Epithelial cell of esophagus (primary cell): ENCODE data around the gene PLAC1.

Experiments used
- DNase-seq: peaks from one replicate; pipeline ENCODE4 v3.0.0; 2010; ENCODE audit warnings: low read depth
- H3K4me3 ChIP-seq: 2 replicates; pipeline ENCODE4 v1.5.1; 2011; ENCODE audit warnings: mild to moderate bottlenecking, low read length, control low read depth
- TF ChIP-seq, protein P1 (sequence below): IDR thresholded peaks from 2 replicates; pipeline ENCODE4 v1.5.1; 2011; ENCODE audit warnings: low read depth, mild to moderate bottlenecking, low read length, control low read depth, inconsistent platforms; ENCODE audit not compliant: insufficient read depth; ENCODE audit errors: missing control alignments

Gene PLAC1

DNA sequence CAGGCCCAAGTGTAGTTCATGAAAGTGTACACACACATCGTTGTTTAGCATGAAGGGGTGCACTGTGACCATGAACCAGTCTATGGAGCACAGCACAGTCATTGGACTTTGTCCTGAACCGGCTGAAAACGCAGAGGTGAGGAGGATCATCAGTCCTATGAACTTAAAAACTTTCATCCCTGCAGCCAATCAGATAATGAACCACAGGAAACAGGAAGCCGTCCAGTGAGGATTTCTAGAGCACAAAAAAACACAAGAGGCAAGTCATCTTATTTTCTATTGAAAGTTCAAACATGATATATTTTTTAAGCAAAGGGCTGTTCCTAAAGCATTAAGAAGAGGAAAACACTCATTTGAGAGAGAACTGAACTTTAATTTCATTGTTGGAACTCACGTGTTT, 91.8 kb downstream of the PLAC1 start:
- TF ChIP-seq, protein P1, sequence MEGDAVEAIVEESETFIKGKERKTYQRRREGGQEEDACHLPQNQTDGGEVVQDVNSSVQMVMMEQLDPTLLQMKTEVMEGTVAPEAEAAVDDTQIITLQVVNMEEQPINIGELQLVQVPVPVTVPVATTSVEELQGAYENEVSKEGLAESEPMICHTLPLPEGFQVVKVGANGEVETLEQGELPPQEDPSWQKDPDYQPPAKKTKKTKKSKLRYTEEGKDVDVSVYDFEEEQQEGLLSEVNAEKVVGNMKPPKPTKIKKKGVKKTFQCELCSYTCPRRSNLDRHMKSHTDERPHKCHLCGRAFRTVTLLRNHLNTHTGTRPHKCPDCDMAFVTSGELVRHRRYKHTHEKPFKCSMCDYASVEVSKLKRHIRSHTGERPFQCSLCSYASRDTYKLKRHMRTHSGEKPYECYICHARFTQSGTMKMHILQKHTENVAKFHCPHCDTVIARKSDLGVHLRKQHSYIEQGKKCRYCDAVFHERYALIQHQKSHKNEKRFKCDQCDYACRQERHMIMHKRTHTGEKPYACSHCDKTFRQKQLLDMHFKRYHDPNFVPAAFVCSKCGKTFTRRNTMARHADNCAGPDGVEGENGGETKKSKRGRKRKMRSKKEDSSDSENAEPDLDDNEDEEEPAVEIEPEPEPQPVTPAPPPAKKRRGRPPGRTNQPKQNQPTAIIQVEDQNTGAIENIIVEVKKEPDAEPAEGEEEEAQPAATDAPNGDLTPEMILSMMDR: no peak
- H3K4me3 ChIP-seq: no peak overlapping the region
- no peak for DNase-seq

DNA sequence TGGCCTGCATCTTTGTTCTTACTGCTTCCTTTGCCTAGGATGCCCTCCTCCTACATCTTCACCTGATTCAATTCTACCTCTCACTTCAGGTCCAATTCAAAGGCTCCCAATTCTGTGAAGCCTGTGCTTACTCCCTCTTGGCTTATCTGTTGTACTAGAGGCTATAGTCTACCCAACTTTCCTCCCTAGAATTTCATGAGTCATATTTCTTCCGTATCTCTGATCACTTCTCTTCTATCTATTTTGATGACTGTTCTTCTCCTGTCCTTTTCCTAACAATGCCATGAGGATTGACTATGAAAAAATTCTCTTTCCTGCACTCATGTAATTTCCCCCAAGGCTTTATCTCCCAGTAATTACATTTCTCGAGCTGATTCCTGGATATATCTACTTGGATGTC, 96.3 kb downstream of the PLAC1 start:
- TF ChIP-seq, protein P1: no peak
- H3K4me3 ChIP-seq: no peak overlapping the region
- DNase-seq: no peak

DNA sequence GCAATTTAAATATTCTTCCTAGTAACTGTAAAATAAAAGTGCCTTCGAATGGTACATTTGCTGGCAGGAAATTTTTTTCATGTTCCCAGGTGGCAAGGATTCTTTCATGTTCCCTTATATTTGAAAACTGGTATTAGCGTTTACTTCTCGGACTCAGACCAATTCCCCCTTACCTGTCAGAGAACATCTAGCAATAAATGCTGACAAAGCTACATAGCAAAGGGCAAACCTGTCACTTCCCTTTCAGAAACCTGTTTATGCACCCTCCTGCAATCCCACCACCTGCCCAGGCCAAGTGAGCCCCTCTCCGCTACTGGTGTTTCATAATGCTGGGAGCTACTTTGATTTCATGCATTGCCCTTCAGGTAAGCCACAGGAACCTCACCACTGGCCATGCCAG, 100.1 kb downstream of the PLAC1 start:
- TF ChIP-seq, protein P1: no peak
- no peak overlapping the region for H3K4me3 ChIP-seq
- DNase-seq: no peak

DNA sequence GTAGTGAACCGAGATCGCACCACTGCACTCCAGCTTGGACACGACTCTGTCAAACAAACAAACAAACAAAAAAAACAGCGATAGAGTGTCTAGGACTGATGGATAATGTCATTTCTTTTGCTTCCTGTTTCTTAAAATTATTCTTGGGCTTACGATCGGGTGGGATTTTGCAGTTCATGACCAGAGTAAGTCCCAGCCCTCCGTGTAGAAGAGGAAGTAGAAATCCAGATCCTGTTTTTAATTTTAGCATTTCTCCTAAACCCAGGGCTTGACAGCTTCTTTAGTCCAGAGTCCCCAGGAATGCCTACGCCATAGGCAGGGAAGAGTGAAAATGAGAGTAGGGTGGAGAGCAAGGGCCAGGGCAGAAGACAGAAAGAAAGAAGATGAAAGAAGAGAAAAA, 104.0 kb downstream of the PLAC1 start:
- TF ChIP-seq, protein P1: no peak
- no peak overlapping the region for H3K4me3 ChIP-seq
- no peak for DNase-seq

- TF ChIP-seq, protein P1: no peak
- H3K4me3 ChIP-seq: no peak overlapping the region
- no peak for DNase-seq
Observed at GRCh38 chrX:134552351-134552750, 105.9 kb downstream of the PLAC1 start.

DNA sequence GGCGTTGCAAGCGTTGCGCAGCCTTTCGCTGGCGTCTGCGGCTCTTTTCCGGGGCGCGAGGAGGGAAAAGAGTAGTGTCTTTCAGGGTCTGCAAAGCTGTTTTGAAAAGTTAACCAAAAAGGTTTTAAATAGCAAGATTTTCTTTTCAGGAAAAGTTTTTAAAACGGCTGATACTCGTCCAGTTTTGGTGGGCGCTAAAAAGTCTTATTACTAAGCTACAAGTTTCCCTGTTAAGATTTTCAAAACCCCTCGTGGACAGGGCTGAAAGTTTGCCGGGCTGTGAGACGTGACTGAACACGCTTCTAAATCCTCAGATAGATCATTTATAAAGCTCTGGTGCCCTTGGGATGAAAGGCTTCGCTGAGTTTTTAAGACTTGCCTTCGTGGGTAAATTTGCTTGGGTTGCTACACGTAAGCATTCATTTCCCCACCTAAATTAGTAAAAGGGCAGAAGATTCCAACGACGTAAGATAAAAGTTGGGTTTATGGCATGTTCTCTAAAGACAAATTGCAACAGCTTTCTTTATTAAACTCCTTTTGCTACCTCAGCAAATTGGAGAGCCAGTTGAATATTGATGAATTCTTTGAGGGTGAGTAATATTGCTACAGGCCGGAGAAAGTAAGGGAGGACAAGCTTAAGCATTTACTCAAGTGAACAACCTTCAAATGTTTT, 106.8 kb downstream of the PLAC1 start:
- TF ChIP-seq, protein P1: no peak
- DNase-seq: peak; percentile 55
- peak overlapping the region; percentile 14 for H3K4me3 ChIP-seq
